Osteocyte (in vitro differentiated cells): ENCODE data around the gene ATP13A1. TPM values are rescaled to one million over a fixed set of nuclear protein-coding genes. Genes with fewer than 3 reads are reported as not detected.

Experiments
- DNase-seq: peaks from one replicate; pipeline ENCODE4 v3.0.0; 2021; ENCODE audit warnings: mixed read lengths; ENCODE audit not compliant: unreplicated experiment; ENCODE audit errors: extremely low spot score
- H3K27ac Mint-ChIP-seq: one replicate; pipeline ENCODE4 v1.8.0; 2021; ENCODE audit warnings: mild to moderate bottlenecking, mixed read lengths; ENCODE audit not compliant: unreplicated experiment
- H3K27me3 Mint-ChIP-seq: one replicate; pipeline ENCODE4 v1.8.0; 2021; ENCODE audit warnings: mixed read lengths; ENCODE audit not compliant: unreplicated experiment
- H3K36me3 Mint-ChIP-seq: one replicate; pipeline ENCODE4 v1.8.0; 2021; ENCODE audit warnings: mixed read lengths; ENCODE audit not compliant: unreplicated experiment
- H3K4me1 Mint-ChIP-seq: one replicate; pipeline ENCODE4 v1.8.0; 2021; ENCODE audit warnings: mixed read lengths; ENCODE audit not compliant: unreplicated experiment
- H3K4me3 Mint-ChIP-seq: one replicate; pipeline ENCODE4 v1.8.0; 2021; ENCODE audit warnings: mild to moderate bottlenecking, moderate library complexity, mixed read lengths; ENCODE audit not compliant: unreplicated experiment
- H3K9me3 Mint-ChIP-seq: one replicate; pipeline ENCODE4 v1.8.0; 2021; ENCODE audit warnings: mixed read lengths; ENCODE audit not compliant: unreplicated experiment
- CTCF ChIP-seq: fragments of 200-600 bp; sonication (generic); IDR thresholded peaks from 2 replicates; pipeline ENCODE4 v1.5.0; 2021; ENCODE audit warnings: antibody characterized with exemption, mild to moderate bottlenecking, moderate library complexity
- total RNA-seq: library from RNA; stranded (reverse); gene quantifications from 2 replicates; pipeline ENCODE4 v1.2.1, GENCODE V29; 2021

ATP13A1 gene
- total RNA-seq, 1 donor from 2014 or later, result 67.2 TPM

- Mint-ChIP-seq H3K27ac (peak within 1 kb of the TSS; percentile 18), H3K27me3 (no peaks in the 10 kb centered on the region), H3K4me3 (peak within 1 kb of the TSS; percentile 74), H3K36me3 (peaks cover 1% of the 10 kb centered on the region), H3K9me3 (no peaks in the 10 kb centered on the region), H3K4me1 (peaks cover 10% of the 10 kb centered on the region)
- no peak for TF ChIP-seq CTCF
- DNase-seq, result no peak
Measured at GRCh38 chr19:19627621-19628500, 35.6 kb downstream of the ATP13A1 start, which contains the start of gene LPAR2. TSS of gene LPAR2 (minus strand) at chr19:19628220. CDS start at chr19:19627275, 945 bp downstream.

GRCh38 chr19:19626516-19627472 lies 36.7 kb downstream of the ATP13A1 start:
- DNase-seq, result no peak
- Mint-ChIP-seq H3K4me1 (peaks cover 10% of the 10 kb centered on the region), H3K4me3 (peak overlapping the region; percentile 74), H3K27me3 (no peaks in the 10 kb centered on the region), H3K9me3 (no peaks in the 10 kb centered on the region), H3K27ac (no peak overlapping the region), H3K36me3 (no peaks in the 10 kb centered on the region)
- TF ChIP-seq CTCF, result no peak

- no peak for TF ChIP-seq CTCF
- Mint-ChIP-seq H3K36me3 (no peaks in the 10 kb centered on the region), H3K4me3 (no peak overlapping the region), H3K4me1 (peaks cover 10% of the 10 kb centered on the region), H3K27me3 (no peaks in the 10 kb centered on the region), H3K27ac (no peak overlapping the region), H3K9me3 (no peaks in the 10 kb centered on the region)
- no peak for DNase-seq
Measured at GRCh38 chr19:19624032-19624570, 39.4 kb downstream of the ATP13A1 start.

- no peak for TF ChIP-seq CTCF
- no peaks in the 10 kb centered on the region for H3K27me3 Mint-ChIP-seq
- H3K36me3 Mint-ChIP-seq, result no peaks in the 10 kb centered on the region
- H3K4me1 Mint-ChIP-seq, result peaks cover 10% of the 10 kb centered on the region
- H3K4me3 Mint-ChIP-seq, result no peak overlapping the region
- no peak overlapping the region for H3K27ac Mint-ChIP-seq
- H3K9me3 Mint-ChIP-seq, result no peaks in the 10 kb centered on the region
- DNase-seq, result no peak
Measured at GRCh38 chr19:19623383-19623782, 40.1 kb downstream of the ATP13A1 start.
